Bronchus fibroblast of lung (primary cell): ENCODE measurements around the gene ZWINT. TPM values are rescaled to one million over a fixed set of nuclear protein-coding genes. Genes with fewer than 3 reads are reported as not detected.

Experiments
- total RNA-seq: library from RNA; depleted of rRNA; stranded (reverse); fragments of >200 nt; gene quantifications from 2 replicates; pipeline ENCODE4 v1.2.3, GENCODE V29; 2015

ZWINT gene
- total RNA-seq: 60.7 and 74.3 TPM in 2 replicates

GRCh38 chr10:56360967-56361612 lies at the start of gene ZWINT:
Gene ZWINT (minus strand): TSS chr10:56361259. CDS start chr10:56361236, 23 bp downstream.

